ENCODE results near the gene KRR1.
"Not testable (repeated sequence)": the region's sequence is repeated elsewhere in the genome, so short reads cannot be mapped to it uniquely, and the experiment has no call there.

Gene KRR1

GRCh38 chr12:75474116-75474515 lies 37.3 kb downstream of the KRR1 start:
- DNase-seq, result no peak

GRCh38 chr12:75471902-75472890 lies 39.2 kb downstream of the KRR1 start:
- no peak for DNase-seq

- no peak for DNase-seq
Measured at GRCh38 chr12:75460204-75460603, 51.2 kb downstream of the KRR1 start.

GRCh38 chr12:75459755-75460154 lies 51.7 kb downstream of the KRR1 start:
- DNase-seq, result no peak

- DNase-seq, result not testable (repeated sequence)
Measured at GRCh38 chr12:75457866-75458265, 53.5 kb downstream of the KRR1 start.

- no peak for DNase-seq
Measured at GRCh38 chr12:75457191-75457590, 54.2 kb downstream of the KRR1 start.

- DNase-seq, result no peak
Measured at GRCh38 chr12:75455839-75456238, 55.6 kb downstream of the KRR1 start.

GRCh38 chr12:75452675-75453330 lies 58.6 kb downstream of the KRR1 start:
- DNase-seq, result no peak

- no peak for DNase-seq
Measured at GRCh38 chr12:75447691-75448393, 63.6 kb downstream of the KRR1 start.

GRCh38 chr12:75446857-75447256 lies 64.6 kb downstream of the KRR1 start:
- no peak for DNase-seq

GRCh38 chr12:75445137-75445507 lies 66.3 kb downstream of the KRR1 start:
- not testable (repeated sequence) for DNase-seq

- no peak for DNase-seq
Measured at GRCh38 chr12:75444429-75445136, 66.8 kb downstream of the KRR1 start.

- DNase-seq, result no peak
Measured at GRCh38 chr12:75443709-75444108, 67.7 kb downstream of the KRR1 start.

GRCh38 chr12:75442454-75442853 lies 69.0 kb downstream of the KRR1 start:
- not testable (repeated sequence) for DNase-seq

- DNase-seq, result not testable (repeated sequence)
Measured at GRCh38 chr12:75441687-75442449, 69.5 kb downstream of the KRR1 start.
